HG03469 (cell line): ENCODE data around the gene ARMH3.

Source experiments
- ATAC-seq: cut with Tn5 transposase; IDR thresholded peaks from one replicate; pipeline ENCODE4 v1.9.1; 2021; ENCODE audit warnings: mild to moderate bottlenecking, moderate library complexity, moderate number of reproducible peaks; ENCODE audit not compliant: unreplicated experiment

The ARMH3 gene

DNA sequence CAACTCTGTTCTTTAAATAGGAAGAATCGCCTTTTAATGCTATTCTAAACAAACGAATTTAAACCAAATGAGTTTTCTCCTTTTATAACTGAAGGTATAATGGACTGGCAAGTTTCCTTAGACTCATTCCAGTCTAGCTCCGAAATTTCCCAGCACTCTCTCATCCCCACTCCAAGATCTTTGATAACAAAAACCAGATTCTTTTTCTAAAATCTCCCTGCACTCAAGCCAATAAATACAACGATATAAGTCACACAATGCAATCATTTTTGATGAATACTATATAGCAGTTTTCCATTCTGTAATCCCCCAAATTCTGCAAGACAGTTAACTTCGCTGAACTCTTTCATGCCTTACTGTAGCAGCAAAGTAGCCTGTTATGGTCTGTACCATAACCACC lies 239.6 kb downstream of the ARMH3 start:
- no peak for ATAC-seq

DNA sequence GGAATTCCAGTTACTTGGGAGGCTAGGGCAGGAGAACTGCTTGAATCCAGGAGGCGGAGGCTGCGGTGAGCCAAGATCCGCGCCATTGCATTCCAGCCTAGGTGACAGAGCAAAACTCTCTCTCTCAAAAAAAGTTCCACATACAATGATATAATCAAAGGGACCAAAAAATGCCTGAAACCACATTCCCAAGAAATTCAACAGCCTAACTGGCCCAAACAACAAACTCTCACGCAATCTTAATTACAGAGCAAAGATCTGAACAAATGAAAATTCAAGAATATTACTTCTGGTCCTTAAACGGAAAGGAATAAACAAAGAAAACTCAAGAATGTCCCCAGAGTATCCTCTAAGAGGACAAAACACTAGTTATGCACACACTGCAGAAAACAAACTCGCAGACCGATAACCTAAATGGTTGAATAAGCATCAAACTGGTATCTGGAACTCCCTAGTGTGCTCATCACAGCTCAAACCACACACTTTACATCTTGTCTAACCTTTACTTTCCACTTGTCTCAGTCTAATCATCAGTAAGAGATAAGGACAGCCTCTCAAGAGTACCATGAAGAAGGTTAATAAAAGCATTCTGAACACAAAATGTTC lies 241.4 kb downstream of the ARMH3 start:
- ATAC-seq, result peak; percentile 23

DNA sequence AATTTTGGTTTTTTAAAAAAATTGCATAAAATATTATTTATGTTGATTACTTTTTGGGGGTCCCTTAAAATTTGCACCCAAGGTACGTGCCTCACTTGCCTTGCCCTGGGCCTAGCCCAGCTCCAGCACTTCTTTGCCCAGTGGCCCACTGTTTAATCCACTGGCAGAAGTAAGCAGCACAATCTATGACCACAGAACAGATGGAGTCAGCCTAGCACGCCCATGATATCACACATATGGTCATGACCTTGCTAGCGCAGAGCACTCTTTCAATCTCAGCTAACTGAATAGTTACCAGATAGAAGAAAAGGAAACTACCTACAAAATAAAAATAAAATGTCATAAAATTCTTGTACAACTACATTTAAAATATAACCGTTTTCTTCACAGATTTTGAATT lies 243.4 kb downstream of the ARMH3 start:
- ATAC-seq, result no peak

- no peak for ATAC-seq
Observed at GRCh38 chr10:101807158-101807557, 248.8 kb downstream of the ARMH3 start.

DNA sequence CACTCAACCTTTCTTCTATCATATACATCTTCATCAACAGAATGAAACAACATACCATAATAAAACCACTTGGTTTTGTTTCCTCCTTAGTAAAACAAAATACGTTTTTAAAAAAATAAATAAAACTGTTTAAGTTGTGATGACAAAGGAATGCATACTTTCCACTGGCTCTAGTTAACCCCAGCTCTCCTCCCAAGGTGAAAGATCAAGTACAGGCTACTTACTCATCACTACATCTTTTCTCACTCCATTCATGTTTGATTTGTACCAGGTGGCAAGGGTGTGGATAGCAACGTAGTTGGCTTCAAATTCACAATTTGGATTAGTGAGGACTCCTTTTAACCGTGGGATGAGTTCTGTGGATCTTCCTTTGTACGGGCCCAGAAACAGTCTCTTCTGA lies 252.5 kb downstream of the ARMH3 start:
- ATAC-seq, result no peak

GRCh38 chr10:101797403-101798059 lies 258.4 kb downstream of the ARMH3 start:
- no peak for ATAC-seq
